Gastroesophageal sphincter (tissue), 4 donors: Measurements from ENCODE around the gene SPAAR. TPM values are rescaled to one million over a fixed set of nuclear protein-coding genes. Genes with fewer than 3 reads are reported as not detected.

ENCODE experiments used
- ATAC-seq: fragments of 150-250 bp; one replicate; pipeline ENCODE4 v1.9.1; 2016; ENCODE audit warnings: mild to moderate bottlenecking, moderate library complexity
- H3K27ac ChIP-seq, 4 donors: fragments of 200-600 bp; sonication (generic) in 3 of 4; 1 replicate in 3 of 4; 2 replicates in 1 of 4; pipeline ENCODE4 v1.5.1; 2016 to 2019
- H3K27me3 ChIP-seq: fragments of 200-600 bp; sonication (generic); one replicate; pipeline ENCODE4 v1.5.1; 2019
- H3K36me3 ChIP-seq, 2 donors: fragments of 200-600 bp; sonication (generic); one replicate each; pipeline ENCODE4 v1.5.1; 2019; ENCODE audit warnings: control low read depth in 1 of 2
- H3K4me1 ChIP-seq, 3 donors: fragments of 200-600 bp; sonication (generic); 1 replicate in 2 of 3; 2 replicates in 1 of 3; pipeline ENCODE4 v1.5.1; 2016 to 2019; ENCODE audit warnings: control low read depth in 2 of 3
- H3K4me3 ChIP-seq, 2 donors: fragments of 200-600 bp; sonication (generic); one replicate each; pipeline ENCODE4 v1.5.1; 2019; ENCODE audit warnings: mild to moderate bottlenecking in 1 of 2, moderate library complexity in 1 of 2
- H3K9me3 ChIP-seq, 3 donors: fragments of 200-600 bp; sonication (generic); one replicate each; pipeline ENCODE4 v1.5.1; 2017 to 2019; ENCODE audit warnings: control low read depth in 2 of 3
- CTCF ChIP-seq, 4 experiments: fragments of 200-600 bp in 2 of 4; fragments of 450-650 bp in 2 of 4; sonication (generic) in 1 of 4; IDR thresholded peaks; one replicate each; pipeline ENCODE4 v1.5.1; 2017 to 2019; ENCODE audit warnings: antibody characterized with exemption in 4 of 4, mild to moderate bottlenecking in 2 of 4, moderate library complexity in 2 of 4
- EP300 ChIP-seq: sonication (generic); formaldehyde crosslinking; IDR thresholded peaks from one replicate; pipeline ENCODE4 v1.6.1; 2017; ENCODE audit warnings: antibody characterized with exemption, mild to moderate bottlenecking
- POLR2A ChIP-seq, 2 donors: fragments of 450-650 bp; IDR thresholded peaks; one replicate each; pipeline ENCODE4 v1.6.1; 2017; ENCODE audit warnings: antibody characterized with exemption in 2 of 2, mild to moderate bottlenecking in 2 of 2, moderate library complexity in 1 of 2
- POLR2AphosphoS5 ChIP-seq: sonication (generic); formaldehyde crosslinking; IDR thresholded peaks from one replicate; pipeline ENCODE4 v1.6.1; 2017; ENCODE audit warnings: antibody characterized with exemption
- WGBS, 2 donors: methylation state at CpG; one replicate each; pipeline ENCODE4 v1.1.5; 2018; ENCODE audit warnings: low coverage in 1 of 2; 5-methylcytosine and 5-hydroxymethylcytosine counted together
- total RNA-seq, 4 donors: library from RNA; depleted of rRNA; stranded (reverse); fragments of >200 nt; gene quantifications; one replicate each; pipeline ENCODE4 v1.1.0, GENCODE V29; 2016

Gene SPAAR
- total RNA-seq, 4 donors from 2014 or later = 0.62 to 5.5 (median 2.6) TPM

- WGBS, 2 donors = 70 to 80% methylated on average over 3 to 4 of the region's 5 CpGs
- Histone ChIP-seq H3K9me3 (no peaks in the 10 kb centered on the region), H3K4me3 (no peak within 1 kb of the TSS), H3K27ac (no peak within 1 kb of the TSS), H3K36me3 (no peaks in the 10 kb centered on the region), H3K27me3 (peaks cover 33% of the 10 kb centered on the region), H3K4me1 (peaks cover 0 to 10% (median 0%) of the 10 kb centered on the region in 3 donors)
- TF ChIP-seq POLR2AphosphoS5 (no peak), CTCF (IDR thresholded peaks at IDR 0.05) (no peak), POLR2A (IDR thresholded peaks at IDR 0.05) (no peak), EP300 (no peak)
- ATAC-seq = no peak
These were observed 49.0 kb downstream of the SPAAR start, which contains the start of gene OR2S2 for GRCh38 chr9:35958104-35958837. Gene OR2S2 (minus strand): TSS chr9:35958154. CDS start chr9:35958098, 56 bp downstream.

- H3K4me1 ChIP-seq = peaks cover 0 to 10% (median 0%) of the 10 kb centered on the region in 3 donors
- H3K4me3 ChIP-seq = no peak overlapping the region
- H3K27ac ChIP-seq = no peak overlapping the region
- H3K27me3 ChIP-seq = peaks cover 25% of the 10 kb centered on the region
- TF ChIP-seq POLR2A (IDR thresholded peaks at IDR 0.05) = no peak
- no peak for TF ChIP-seq EP300
- TF ChIP-seq POLR2AphosphoS5 = no peak
- no peak for TF ChIP-seq CTCF (IDR thresholded peaks at IDR 0.05)
- no peaks in the 10 kb centered on the region for H3K9me3 ChIP-seq
- WGBS, 2 donors = 64 to 100% methylated on average over 1 to 2 of the region's 3 CpGs
- H3K36me3 ChIP-seq = no peaks in the 10 kb centered on the region
- no peak for ATAC-seq
These were observed 50.9 kb downstream of the SPAAR start for GRCh38 chr9:35960039-35960655.

Other genes starting within 250 kb of the SPAAR start
- gene ARHGEF39, start 244.3 kb upstream of the SPAAR start, total RNA-seq = 1 to 10 TPM in 2 of 4 donors, under 1 TPM in 2; 0.52 to 2.2 (median 0.81) TPM
- gene CA9, start 235.6 kb upstream of the SPAAR start, total RNA-seq = 1 to 10 TPM in 1 of 4 donors, not detected in 3; 3.9 TPM
- gene TPM2, start 219.6 kb upstream of the SPAAR start, total RNA-seq = over 10,000 TPM in 3 of 4 donors, 1,000 to 10,000 TPM in 1; 7,572 to 13,568 (median 12,084) TPM
- 1,000 to 10,000 TPM in 3 of 4 donors, 100 to 1,000 TPM in 1; 888 to 1,583 (median 1,047) TPM for gene TLN1, start 177.3 kb upstream of the SPAAR start, total RNA-seq
- 100 to 1,000 TPM in 1 of 4 donors, 10 to 100 TPM in 3; 75.0 to 104 (median 83.7) TPM for gene CREB3, start 176.8 kb upstream of the SPAAR start, total RNA-seq
- gene GBA2, start 160.3 kb upstream of the SPAAR start, total RNA-seq = 10 to 100 TPM; 35.3 to 81.1 (median 54.3) TPM
- 10 to 100 TPM; 19.7 to 34.4 (median 23.4) TPM for gene RGP1, start 160.2 kb upstream of the SPAAR start, total RNA-seq
- 1 to 10 TPM in 1 of 4 donors, not detected in 3; 2.0 TPM for gene MSMP, start 155.2 kb upstream of the SPAAR start, total RNA-seq
- 10 to 100 TPM; 12.7 to 39.3 (median 34.5) TPM for gene NPR2, start 117.9 kb upstream of the SPAAR start, total RNA-seq
- gene SPAG8, start 97.2 kb upstream of the SPAAR start, total RNA-seq = 1 to 10 TPM in 3 of 4 donors, under 1 TPM in 1; 0.81 to 2.1 (median 1.4) TPM
- gene HINT2, start 94.4 kb upstream of the SPAAR start, total RNA-seq = 10 to 100 TPM; 12.7 to 29.4 (median 18.7) TPM
- not detected for gene FAM221B, start 80.8 kb upstream of the SPAAR start, total RNA-seq
- 10 to 100 TPM; 11.7 to 23.8 (median 18.6) TPM for gene TMEM8B, start 80.3 kb upstream of the SPAAR start, total RNA-seq
- gene OR13J1, start 39.1 kb upstream of the SPAAR start, total RNA-seq = not detected
- 10 to 100 TPM in 3 of 4 donors, 1 to 10 TPM in 1; 4.0 to 32.7 (median 17.0) TPM for gene HRCT1, start 3.3 kb upstream of the SPAAR start, total RNA-seq
- gene OR2S2, start 48.7 kb downstream of the SPAAR start, total RNA-seq = not detected
- 10 to 100 TPM; 12.6 to 29.5 (median 18.6) TPM for gene RECK, start 127.4 kb downstream of the SPAAR start, total RNA-seq
- gene GLIPR2, start 227.2 kb downstream of the SPAAR start, total RNA-seq = 10 to 100 TPM; 52.8 to 76.8 (median 59.8) TPM